GM23338 (cell line): Measurements from ENCODE around the gene VEPH1.

ENCODE experiments used
- CREB1 ChIP-seq: fragments of 250-450 bp; sonication (Bioruptor Pico); IDR thresholded peaks from 2 replicates; pipeline ENCODE4 v1.5.0; 2020; ENCODE audit warnings: low read depth, mild to moderate bottlenecking, moderate library complexity
- CTCF ChIP-seq, 2 experiments: fragments of 200-600 bp in 1 of 2; sonication (generic) in 1 of 2; conservative IDR thresholded peaks; 2 replicates each; pipeline versions ENCODE4 v1.5.1 to v1.6.1; 2016 to 2017; ENCODE audit warnings: antibody characterized with exemption in 2 of 2, low read depth in 2 of 2, mild to moderate bottlenecking in 2 of 2, moderate library complexity in 1 of 2
- ETS1 ChIP-seq: IDR thresholded peaks from 2 replicates; pipeline ENCODE4 v1.6.1; 2016; ENCODE audit warnings: antibody characterized with exemption
- EZH2 ChIP-seq: fragments of 200-600 bp; sonication (generic); IDR thresholded peaks from one replicate; pipeline ENCODE4 v1.8.0; 2017; ENCODE audit warnings: antibody characterized with exemption, mild to moderate bottlenecking, low read depth; ENCODE audit not compliant: unreplicated experiment
- EZH2phosphoT487 ChIP-seq: fragments of 200-600 bp; sonication (generic); IDR thresholded peaks from one replicate; pipeline ENCODE4 v1.8.1; 2018; ENCODE audit warnings: antibody characterized with exemption; ENCODE audit not compliant: unreplicated experiment
- JUNB ChIP-seq: IDR thresholded peaks from one replicate; pipeline ENCODE4 v1.6.1; 2016; ENCODE audit warnings: antibody characterized with exemption; ENCODE audit not compliant: unreplicated experiment
- POLR2AphosphoS5 ChIP-seq: IDR thresholded peaks from 2 replicates; pipeline ENCODE4 v1.6.1; 2016; ENCODE audit warnings: antibody characterized with exemption, low read depth
- REST ChIP-seq: IDR thresholded peaks from one replicate; pipeline ENCODE4 v1.6.1; 2018; ENCODE audit warnings: antibody characterized with exemption; ENCODE audit not compliant: unreplicated experiment
- STAT1 ChIP-seq: IDR thresholded peaks from one replicate; pipeline ENCODE4 v1.6.1; 2016; ENCODE audit warnings: antibody characterized with exemption; ENCODE audit not compliant: unreplicated experiment
- ZNF331 ChIP-seq: fragments of 250-450 bp; sonication (Bioruptor Pico); IDR thresholded peaks from 2 replicates; pipeline ENCODE4 v1.5.0; 2020; ENCODE audit warnings: low read depth, mild to moderate bottlenecking, moderate library complexity

- TF ChIP-seq EZH2phosphoT487 (no peak), CTCF (conservative IDR thresholded peaks at IDR 0.05; ENCODE audit: low read depth in 2 of 2) (no peak), EZH2 (no peak), CREB1 (CRISPR knock-in tag) (no peak), POLR2AphosphoS5 (no peak), JUNB (no peak), REST (no peak), ETS1 (no peak), STAT1 (no peak), ZNF331 (CRISPR knock-in tag) (no peak)
Observed at GRCh38 chr3:157374933-157375332, 128.3 kb downstream of the VEPH1 start.
